ENCODE results near the gene CDK5RAP2.

- no peak for TF ChIP-seq CTCF (IDR thresholded peaks at IDR 0.05)
- TF ChIP-seq POLR2A (IDR thresholded peaks at IDR 0.05) = no peak
These were observed 93.1 kb downstream of the CDK5RAP2 start for GRCh38 chr9:120486835-120487234.
